GM10266 (cell line): ENCODE data around the gene TTC29.
"Not testable (repeated sequence)": the region's sequence is repeated elsewhere in the genome, so short reads cannot be mapped to it uniquely, and the experiment has no call there.

Experiments used
- DNase-seq: peaks from one replicate; pipeline ENCODE4 v3.0.0; 2012; ENCODE audit errors: extremely low spot score
- CTCF ChIP-seq: IDR thresholded peaks from 2 replicates; pipeline ENCODE4 v1.5.1; 2012; ENCODE audit warnings: mild to moderate bottlenecking, low read depth; ENCODE audit not compliant: control insufficient read depth, insufficient read depth; ENCODE audit errors: missing control alignments

The TTC29 gene

DNA sequence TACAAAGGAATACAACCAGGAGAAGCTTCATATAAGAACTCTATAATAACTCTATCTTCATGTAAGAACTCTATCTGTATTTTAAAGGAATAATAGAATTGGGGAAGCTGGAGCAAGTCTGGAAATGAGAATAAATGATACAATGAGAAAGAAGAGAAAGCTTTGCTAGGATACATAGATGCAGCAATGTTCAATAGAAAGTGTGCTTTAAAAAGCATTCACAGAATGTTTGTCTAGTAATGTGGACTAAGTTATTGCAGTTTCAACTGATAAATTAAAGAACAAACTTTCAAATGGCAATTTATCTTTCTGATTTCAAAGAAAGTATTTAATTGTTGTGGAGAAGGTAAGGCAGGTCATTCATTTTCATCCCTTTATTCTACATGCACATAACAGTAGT is 104.9 kb downstream of the TTC29 start:
- TF ChIP-seq CTCF: no peak
- no peak for DNase-seq

DNA sequence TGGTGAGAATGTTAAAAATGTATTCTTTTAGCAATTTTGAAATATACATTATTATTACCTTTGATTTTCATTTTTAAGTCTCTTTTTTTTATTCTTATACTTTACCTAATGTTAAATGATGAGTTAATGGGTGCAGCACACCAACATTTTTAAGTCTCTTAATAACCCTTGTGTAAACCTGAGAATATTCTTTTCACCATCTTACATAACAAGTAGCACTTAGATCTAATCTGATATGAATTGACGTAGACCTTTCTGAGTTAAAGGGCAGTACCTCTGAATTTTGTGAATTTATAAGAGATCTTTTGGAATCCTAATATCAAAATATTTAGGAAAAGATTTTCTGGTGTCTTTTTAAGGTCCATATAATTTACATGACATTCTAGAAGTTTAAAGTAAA is 110.6 kb downstream of the TTC29 start:
- TF ChIP-seq CTCF: no peak
- no peak for DNase-seq

- TF ChIP-seq CTCF: no peak
These were observed 111.2 kb downstream of the TTC29 start for GRCh38 chr4:146834263-146835034.

GRCh38 chr4:146833530-146833929 is 112.1 kb downstream of the TTC29 start:
- no peak for DNase-seq
- TF ChIP-seq CTCF: no peak

More at GRCh38 chr4:146834263-146835034, 111.2 kb downstream of the TTC29 start:
- DNase-seq: no peak

GRCh38 chr4:146822980-146823379 is 122.7 kb downstream of the TTC29 start:
- not testable (repeated sequence) for DNase-seq

- no peak for TF ChIP-seq CTCF
- DNase-seq: no peak
These were observed 130.9 kb downstream of the TTC29 start for GRCh38 chr4:146814750-146815149.

GRCh38 chr4:146795711-146796110 is 150.0 kb downstream of the TTC29 start:
- DNase-seq: no peak
- no peak for TF ChIP-seq CTCF

- no peak for TF ChIP-seq CTCF
- DNase-seq: no peak
These were observed 151.9 kb downstream of the TTC29 start for GRCh38 chr4:146793727-146794126.
